Stimulated activated CD4-positive, alpha-beta T cell treated with anti-CD3 and anti-CD28 coated beads, Interleukin-2, amount 100 ng/mL, for 48 hours (primary cell): ENCODE measurements around the gene CCDC183.
A peak's percentile ranks its signal among the peaks of the same experiment; 100 is the strongest.
"Not testable (repeated sequence)": the region's sequence is repeated elsewhere in the genome, so short reads cannot be mapped to it uniquely, and the experiment has no call there.

ENCODE experiments used
- DNase-seq, 2 donors: peaks; one replicate each; pipeline ENCODE4 v3.0.0-alpha.2; 2020

CCDC183 gene

GRCh38 chr9:136760834-136761544, 35.1 kb upstream of the CCDC183 start:
- not testable (repeated sequence) for DNase-seq

- no peak for DNase-seq
Measured at GRCh38 chr9:136761545-136761981, 34.6 kb upstream of the CCDC183 start.

- DNase-seq, result no peak
Measured at GRCh38 chr9:136762221-136762691, 33.9 kb upstream of the CCDC183 start.

GRCh38 chr9:136762915-136763648, 33.1 kb upstream of the CCDC183 start:
- DNase-seq, result peak; percentile 52 to 53

- no peak for DNase-seq
Measured at GRCh38 chr9:136763649-136764035, 32.5 kb upstream of the CCDC183 start.

- DNase-seq, result no peak
Measured at GRCh38 chr9:136764301-136764891, 31.7 kb upstream of the CCDC183 start, which contains the start of gene LCN15. TSS of gene LCN15 (minus strand) at chr9:136764518. CDS start at chr9:136764488, 30 bp downstream.

- no peak for DNase-seq
Measured at GRCh38 chr9:136765041-136765440, 31.1 kb upstream of the CCDC183 start.

GRCh38 chr9:136765745-136766409, 30.3 kb upstream of the CCDC183 start:
- DNase-seq, result not testable (repeated sequence)

GRCh38 chr9:136766410-136767120, 29.6 kb upstream of the CCDC183 start:
- peak; percentile 41 to 43 for DNase-seq

- peak; percentile 50 to 62 for DNase-seq
Measured at GRCh38 chr9:136769710-136770191, 26.4 kb upstream of the CCDC183 start.

- DNase-seq, result no peak
Measured at GRCh38 chr9:136771907-136772415, 24.2 kb upstream of the CCDC183 start.

- DNase-seq, result no peak
Measured at GRCh38 chr9:136773386-136774044, 22.6 kb upstream of the CCDC183 start.

GRCh38 chr9:136774416-136775045, 21.6 kb upstream of the CCDC183 start:
- DNase-seq, result no peak

- no peak for DNase-seq
Measured at GRCh38 chr9:136775191-136775590, 20.9 kb upstream of the CCDC183 start.

- no peak for DNase-seq
Measured at GRCh38 chr9:136776947-136777346, 19.2 kb upstream of the CCDC183 start.

- no peak for DNase-seq
Measured at GRCh38 chr9:136777359-136777758, 18.8 kb upstream of the CCDC183 start.

- no peak for DNase-seq
Measured at GRCh38 chr9:136779808-136780207, 16.3 kb upstream of the CCDC183 start.

GRCh38 chr9:136782452-136782851, 13.7 kb upstream of the CCDC183 start:
- no peak for DNase-seq

- DNase-seq, result no peak
Measured at GRCh38 chr9:136784249-136784996, 11.7 kb upstream of the CCDC183 start.

GRCh38 chr9:136784997-136785361, 11.2 kb upstream of the CCDC183 start:
- DNase-seq, result no peak
